SK-N-SH (cell line): ENCODE measurements around the gene SEC16B. TPM values are rescaled to one million over a fixed set of nuclear protein-coding genes. Genes with fewer than 3 reads are reported as not detected.

Experiments used
- CTCF ChIA-PET: fragments of 300-600, 350-600 bp; formaldehyde crosslinking; extraction: SDS; loops from one replicate; lab custom pipeline; 2021; lab: Yijun Ruan, JAX
- POLR2A ChIA-PET: fragments of 350-600 bp; sonication (Branson Sonifier 250); formaldehyde crosslinking; extraction: SDS; loops from one replicate; lab custom pipeline; 2020; ENCODE audit warnings: antibody characterized with exemption, inconsistent platforms; lab: Yijun Ruan, JAX
- DNase-seq: peaks from one replicate; pipeline ENCODE4 v3.0.0; 2012
- H2AFZ ChIP-seq: fragments of 200-600 bp; sonication (generic); 2 replicates; pipeline ENCODE4 v1.8.1; 2016; ENCODE audit warnings: antibody characterized with exemption, mild to moderate bottlenecking, low read depth
- H3F3A ChIP-seq: fragments of 200-600 bp; sonication (generic); replicated peaks from 2 replicates; pipeline ENCODE3; 2016; ENCODE audit warnings: antibody characterized with exemption, mild to moderate bottlenecking; ENCODE audit not compliant: insufficient read depth
- H3K27ac ChIP-seq, 2 experiments: fragments of 200-500 bp in 1 of 2; fragments of 200-600 bp in 1 of 2; sonication (Bioruptor generic) in 1 of 2; sonication (generic), shearing (Covaris generic) in 1 of 2; 2 replicates each; pipeline versions ENCODE4 v1.5.1 to v1.6.1; 2014 to 2016; ENCODE audit warnings: low read depth in 2 of 2, inconsistent platforms in 1 of 2, low read length in 1 of 2, mild to moderate bottlenecking in 1 of 2, mixed read lengths in 1 of 2
- H3K27me3 ChIP-seq: fragments of 200-600 bp; sonication (generic), shearing (Covaris generic); 2 replicates; pipeline ENCODE4 v1.6.1; 2016; ENCODE audit warnings: mixed run types; ENCODE audit not compliant: insufficient read depth
- H3K36me3 ChIP-seq, 2 experiments: fragments of 200-500 bp in 1 of 2; fragments of 200-600 bp in 1 of 2; sonication (Bioruptor generic) in 1 of 2; sonication (generic) in 1 of 2; replicated peaks in 1 of 2; 2 replicates each; pipeline versions ENCODE3 to v1.5.1; 2014 to 2016; ENCODE audit warnings: low read length in 1 of 2, mild to moderate bottlenecking in 1 of 2; ENCODE audit not compliant: insufficient read depth in 2 of 2, control insufficient read depth in 1 of 2
- H3K4me1 ChIP-seq, 2 experiments: fragments of 200-500 bp in 1 of 2; fragments of 200-600 bp in 1 of 2; sonication (Bioruptor generic) in 1 of 2; sonication (generic), shearing (Covaris generic) in 1 of 2; 2 replicates each; pipeline versions ENCODE4 v1.5.1 to v1.6.1; 2014 to 2016; ENCODE audit warnings: low read depth in 1 of 2, low read length in 1 of 2, mixed run types in 1 of 2; ENCODE audit not compliant: insufficient read depth in 2 of 2, control insufficient read depth in 1 of 2
- H3K4me2 ChIP-seq: fragments of 200-600 bp; sonication (generic), shearing (Covaris generic); 2 replicates; pipeline ENCODE4 v1.6.1; 2017; ENCODE audit warnings: mixed run types
- H3K4me3 ChIP-seq, 2 experiments: fragments of 200-500 bp in 1 of 2; fragments of 200-600 bp in 1 of 2; sonication (Bioruptor generic) in 1 of 2; sonication (generic), shearing (Covaris generic) in 1 of 2; 2 replicates each; pipeline versions ENCODE4 v1.5.1 to v1.8.1; 2014 to 2016; ENCODE audit warnings: low read depth in 2 of 2, inconsistent platforms in 1 of 2, low read length in 1 of 2, mild to moderate bottlenecking in 1 of 2, mixed read lengths in 1 of 2, moderate library complexity in 1 of 2
- H3K79me2 ChIP-seq: fragments of 200-600 bp; sonication (generic); 2 replicates; pipeline ENCODE4 v1.8.1; 2017; ENCODE audit warnings: mild to moderate bottlenecking; ENCODE audit not compliant: insufficient read depth
- H3K9ac ChIP-seq: fragments of 200-600 bp; sonication (generic); 2 replicates; pipeline ENCODE4 v1.6.1; 2017; ENCODE audit warnings: mixed run types
- H3K9me2 ChIP-seq: fragments of 200-600 bp; sonication (generic); 2 replicates; pipeline ENCODE4 v1.6.1; 2017; ENCODE audit warnings: mixed run types
- H3K9me3 ChIP-seq: fragments of 200-600 bp; sonication (generic); 2 replicates; pipeline ENCODE4 v1.6.1; 2017; ENCODE audit warnings: mixed run types, mild to moderate bottlenecking, moderate library complexity
- H4K20me1 ChIP-seq: fragments of 200-600 bp; sonication (generic); 2 replicates; pipeline ENCODE4 v1.6.1; 2017; ENCODE audit warnings: mild to moderate bottlenecking, mixed run types; ENCODE audit not compliant: insufficient read depth
- EZH2phosphoT487 ChIP-seq: fragments of 200-600 bp; sonication (generic); IDR thresholded peaks from 2 replicates; pipeline ENCODE4 v1.6.1; 2017; ENCODE audit warnings: low read depth, mixed run types, mild to moderate bottlenecking, antibody characterized with exemption, moderate library complexity, borderline replicate concordance
- FOXJ3 ChIP-seq: sonication (generic); formaldehyde crosslinking; IDR thresholded peaks from 2 replicates; pipeline ENCODE4 v1.5.1; 2020; ENCODE audit warnings: mild to moderate bottlenecking, missing genetic modification reagents
- JUND ChIP-seq: IDR thresholded peaks from 2 replicates; pipeline ENCODE4 v1.4.0; 2012
- POLR2AphosphoS5 ChIP-seq: IDR thresholded peaks from 2 replicates; pipeline ENCODE4 v1.6.1; 2012; ENCODE audit warnings: low read depth, low read length
- RAD21 ChIP-seq: IDR thresholded peaks from 2 replicates; pipeline ENCODE4 v1.6.1; 2012; ENCODE audit warnings: mild to moderate bottlenecking, low read length
- RCOR1 ChIP-seq: fragments of 150-350 bp; IDR thresholded peaks from 2 replicates; pipeline ENCODE4 v1.6.1; 2017; ENCODE audit warnings: antibody characterized with exemption, low read length
- SIN3A ChIP-seq: IDR thresholded peaks from 2 replicates; pipeline ENCODE4 v1.6.1; 2012; ENCODE audit warnings: low read depth, mild to moderate bottlenecking, low read length, moderate library complexity, borderline replicate concordance
- YY1 ChIP-seq: IDR thresholded peaks from 2 replicates; pipeline ENCODE4 v1.4.0; 2012; ENCODE audit warnings: low read depth, mild to moderate bottlenecking
- WGBS: methylation state at CpG from one replicate; pipeline ENCODE4 v1.1.6; 2017; ENCODE audit warnings: low lambda C conversion rate; 5-methylcytosine and 5-hydroxymethylcytosine counted together
- polyA plus RNA-seq, 3 experiments: library from polyadenylated mRNA; depleted of rRNA; stranded (reverse); fragments of >200 nt; gene quantifications; 2 replicates each; pipeline ENCODE4 v1.2.3, GENCODE V29; 2012
- TF ChIP-seq, protein P1 (sequence below): IDR thresholded peaks from 2 replicates; pipeline ENCODE4; 2012
- TF ChIP-seq, protein P2 (sequence below): fragments of 200-600 bp; sonication (generic); IDR thresholded peaks from 2 replicates; pipeline ENCODE4 v1.6.1; 2017; ENCODE audit warnings: antibody characterized with exemption, mild to moderate bottlenecking, moderate library complexity
- TF ChIP-seq, protein P3 (sequence below): fragments of 150-350 bp; IDR thresholded peaks from 2 replicates; pipeline ENCODE4 v1.6.1; 2016; ENCODE audit warnings: mild to moderate bottlenecking, low read depth, low read length

The SEC16B gene
- polyA plus RNA-seq, 1 of the 3 experiments (the other 2 are of a cell fraction) = 0.31 TPM

DNA sequence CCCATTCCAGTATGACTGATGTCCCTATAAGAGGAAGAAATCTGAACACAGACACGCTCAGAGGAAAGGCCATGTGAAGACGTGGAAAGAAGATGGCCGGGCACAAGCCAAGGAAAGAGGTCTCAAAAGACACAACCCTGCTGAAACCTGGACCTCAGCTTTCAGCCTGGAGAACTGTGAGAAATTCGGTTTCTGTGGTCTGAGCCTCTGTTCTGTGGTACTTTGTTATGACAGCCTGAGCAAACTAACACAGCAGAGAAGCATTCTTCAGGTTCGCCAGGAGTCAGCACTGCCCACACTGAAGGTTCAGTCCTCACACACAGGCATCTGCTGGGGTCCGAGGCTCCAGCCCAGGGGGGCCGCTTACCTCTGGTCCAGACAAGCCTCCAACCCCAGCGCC is 37.7 kb downstream of the SEC16B start:
- POLR2A ChIA-PET = no interaction called here
- CTCF ChIA-PET = interaction anchor here (10.9 kb wide), 1 partner anchor 15 kb away, joined by 83 read pairs; no protein-coding TSS in a partner anchor

DNA sequence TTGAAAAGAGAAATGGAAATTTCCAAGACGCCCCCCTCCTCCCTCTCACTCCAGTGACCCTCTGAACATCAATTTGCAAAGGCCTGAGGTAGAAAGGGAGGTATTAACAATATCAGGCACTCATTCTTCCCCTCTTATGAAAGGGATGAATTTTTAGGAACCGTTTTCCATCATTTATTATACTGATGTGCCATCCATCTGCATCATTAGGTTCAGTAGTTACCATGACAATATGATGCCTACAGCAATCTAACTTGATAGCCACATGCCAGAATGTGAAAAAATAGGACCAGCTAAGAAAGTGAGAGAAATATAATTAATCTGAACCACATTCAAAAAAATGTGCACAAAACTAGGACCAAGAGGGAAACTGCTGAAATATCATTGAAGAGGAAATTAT is 40.9 kb downstream of the SEC16B start:
- ChIA-PET POLR2A (no interaction called here), CTCF (interaction anchor here (0.6 to 10.9 kb wide), 6 partner anchors 15 to 747 kb away, joined by 3 to 83 read pairs (median 4); no protein-coding TSS in a partner anchor)
- Histone ChIP-seq H3K4me3 (no peak overlapping the region), H4K20me1 (no peaks in the 10 kb centered on the region), H3K79me2 (no peaks in the 10 kb centered on the region), H3K27me3 (no peaks in the 10 kb centered on the region), H3K9me2 (no peaks in the 10 kb centered on the region), H3F3A (no peaks in the 10 kb centered on the region), H3K9me3 (no peaks in the 10 kb centered on the region), H3K36me3 (no peaks in the 10 kb centered on the region), H3K27ac (no peak overlapping the region), H3K4me2 (no peak overlapping the region), H2AFZ (no peak overlapping the region), H3K4me1 (no peaks in the 10 kb centered on the region), H3K9ac (no peak overlapping the region)
- TF ChIP-seq JUND = no peak
- no peak for TF ChIP-seq YY1
- no peak for TF ChIP-seq POLR2AphosphoS5
- DNase-seq = no peak
- 36% methylated on average over 2 of the region's 2 CpGs for WGBS

More for the DNA sequence above, 37.7 kb downstream of the SEC16B start:
- H3K4me1 ChIP-seq = no peaks in the 10 kb centered on the region
- H3K27ac ChIP-seq = no peak overlapping the region
- no peak for DNase-seq
- no peaks in the 10 kb centered on the region for H3K9me2 ChIP-seq
- no peaks in the 10 kb centered on the region for H3K36me3 ChIP-seq
- no peak overlapping the region for H3K9ac ChIP-seq
- H3K79me2 ChIP-seq = no peaks in the 10 kb centered on the region
- no peaks in the 10 kb centered on the region for H3K9me3 ChIP-seq
- H3F3A ChIP-seq = no peaks in the 10 kb centered on the region
- WGBS = 42% methylated on average over 8 of the region's 8 CpGs
- no peak overlapping the region for H3K4me2 ChIP-seq
- no peaks in the 10 kb centered on the region for H3K27me3 ChIP-seq
- no peak overlapping the region for H2AFZ ChIP-seq
- TF ChIP-seq, protein P1, sequence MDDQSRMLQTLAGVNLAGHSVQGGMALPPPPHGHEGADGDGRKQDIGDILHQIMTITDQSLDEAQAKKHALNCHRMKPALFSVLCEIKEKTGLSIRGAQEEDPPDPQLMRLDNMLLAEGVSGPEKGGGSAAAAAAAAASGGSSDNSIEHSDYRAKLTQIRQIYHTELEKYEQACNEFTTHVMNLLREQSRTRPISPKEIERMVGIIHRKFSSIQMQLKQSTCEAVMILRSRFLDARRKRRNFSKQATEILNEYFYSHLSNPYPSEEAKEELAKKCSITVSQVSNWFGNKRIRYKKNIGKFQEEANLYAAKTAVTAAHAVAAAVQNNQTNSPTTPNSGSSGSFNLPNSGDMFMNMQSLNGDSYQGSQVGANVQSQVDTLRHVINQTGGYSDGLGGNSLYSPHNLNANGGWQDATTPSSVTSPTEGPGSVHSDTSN = no peak
- TF ChIP-seq, protein P2, sequence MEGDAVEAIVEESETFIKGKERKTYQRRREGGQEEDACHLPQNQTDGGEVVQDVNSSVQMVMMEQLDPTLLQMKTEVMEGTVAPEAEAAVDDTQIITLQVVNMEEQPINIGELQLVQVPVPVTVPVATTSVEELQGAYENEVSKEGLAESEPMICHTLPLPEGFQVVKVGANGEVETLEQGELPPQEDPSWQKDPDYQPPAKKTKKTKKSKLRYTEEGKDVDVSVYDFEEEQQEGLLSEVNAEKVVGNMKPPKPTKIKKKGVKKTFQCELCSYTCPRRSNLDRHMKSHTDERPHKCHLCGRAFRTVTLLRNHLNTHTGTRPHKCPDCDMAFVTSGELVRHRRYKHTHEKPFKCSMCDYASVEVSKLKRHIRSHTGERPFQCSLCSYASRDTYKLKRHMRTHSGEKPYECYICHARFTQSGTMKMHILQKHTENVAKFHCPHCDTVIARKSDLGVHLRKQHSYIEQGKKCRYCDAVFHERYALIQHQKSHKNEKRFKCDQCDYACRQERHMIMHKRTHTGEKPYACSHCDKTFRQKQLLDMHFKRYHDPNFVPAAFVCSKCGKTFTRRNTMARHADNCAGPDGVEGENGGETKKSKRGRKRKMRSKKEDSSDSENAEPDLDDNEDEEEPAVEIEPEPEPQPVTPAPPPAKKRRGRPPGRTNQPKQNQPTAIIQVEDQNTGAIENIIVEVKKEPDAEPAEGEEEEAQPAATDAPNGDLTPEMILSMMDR = no peak
- no peak for TF ChIP-seq RAD21
- H3K4me3 ChIP-seq = no peak overlapping the region
- no peaks in the 10 kb centered on the region for H4K20me1 ChIP-seq

DNA sequence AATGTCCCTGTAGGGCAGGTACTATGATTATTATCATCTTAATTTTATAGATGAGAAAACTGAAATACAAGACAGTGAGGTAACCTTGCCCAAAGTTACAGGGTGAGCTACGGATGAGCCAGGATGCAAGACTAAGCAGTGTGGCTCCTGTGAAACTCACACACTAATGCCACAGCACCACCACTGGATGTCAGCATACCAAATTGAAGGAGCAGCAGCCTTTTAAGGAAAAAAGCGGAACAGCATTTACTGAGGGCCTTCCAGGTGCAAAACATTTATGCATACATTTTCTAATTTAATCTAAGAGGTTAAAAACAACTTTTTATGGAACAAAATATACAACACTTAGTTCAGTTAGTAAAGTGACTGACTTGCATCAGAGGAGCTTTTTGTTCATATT is 41.7 kb downstream of the SEC16B start:
- no peaks in the 10 kb centered on the region for H3K79me2 ChIP-seq
- TF ChIP-seq, protein P3, sequence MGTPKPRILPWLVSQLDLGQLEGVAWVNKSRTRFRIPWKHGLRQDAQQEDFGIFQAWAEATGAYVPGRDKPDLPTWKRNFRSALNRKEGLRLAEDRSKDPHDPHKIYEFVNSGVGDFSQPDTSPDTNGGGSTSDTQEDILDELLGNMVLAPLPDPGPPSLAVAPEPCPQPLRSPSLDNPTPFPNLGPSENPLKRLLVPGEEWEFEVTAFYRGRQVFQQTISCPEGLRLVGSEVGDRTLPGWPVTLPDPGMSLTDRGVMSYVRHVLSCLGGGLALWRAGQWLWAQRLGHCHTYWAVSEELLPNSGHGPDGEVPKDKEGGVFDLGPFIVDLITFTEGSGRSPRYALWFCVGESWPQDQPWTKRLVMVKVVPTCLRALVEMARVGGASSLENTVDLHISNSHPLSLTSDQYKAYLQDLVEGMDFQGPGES = no peak
- TF ChIP-seq JUND = no peak
- 0 out of 2 replicates have a peak, but pooled peaks have one; percentile 9 for TF ChIP-seq RAD21
- TF ChIP-seq RCOR1 = no peak
- TF ChIP-seq FOXJ3 (CRISPR knock-in tag) = no peak
- no peak for TF ChIP-seq SIN3A
- no peak for TF ChIP-seq EZH2phosphoT487
- TF ChIP-seq, all 33 proteins: peak for 1
- Histone ChIP-seq H3K4me1 (no peaks in the 10 kb centered on the region), H3K9me3 (no peaks in the 10 kb centered on the region), H3K27ac (no peak overlapping the region), H2AFZ (no peak overlapping the region), H3K27me3 (no peaks in the 10 kb centered on the region), H3K4me2 (no peak overlapping the region), H3K36me3 (no peaks in the 10 kb centered on the region), H3K4me3 (no peak overlapping the region), H4K20me1 (no peaks in the 10 kb centered on the region), H3K9ac (no peak overlapping the region), H3K9me2 (no peaks in the 10 kb centered on the region), H3F3A (no peaks in the 10 kb centered on the region)
- WGBS = 74% methylated on average over 2 of the region's 2 CpGs
- no peak for DNase-seq
- POLR2A ChIA-PET = no interaction called here
- CTCF ChIA-PET = interaction anchor here (0.7 to 10.9 kb wide), 5 partner anchors 16 to 746 kb away, joined by 3 to 83 read pairs (median 4); no protein-coding TSS in a partner anchor
